ENCODE results near the gene SPSB4. TPM values are rescaled to one million over a fixed set of nuclear protein-coding genes. Genes with fewer than 3 reads are reported as not detected.

SPSB4 gene
- total and polyA plus RNA-seq, 10 of the 15 experiments (the other 5 are each of a cell fraction or from before 2014, with no cell fraction given) = not detected

GRCh38 chr3:141076036-141076773 is 25.1 kb downstream of the SPSB4 start (continued):
- no peak for TF ChIP-seq RBBP5 (conservative IDR thresholded peaks at IDR 0.05)

- Histone ChIP-seq H3K9me3 (replicated peaks; ENCODE audit: control insufficient read depth, insufficient read depth, low read length) (no peaks in the 10 kb centered on the region), H3K36me3 (ENCODE audit: control insufficient read depth in 2 of 2, insufficient read depth in 2 of 2, low read length in 1 of 2) (no peaks in the 10 kb centered on the region), H3K4me3 (no peak overlapping the region), H3K4me1 (ENCODE audit: control insufficient read depth, insufficient read depth, low read length) (no peaks in the 10 kb centered on the region), H2AFZ (ENCODE audit: control insufficient read depth, low read depth, low read length) (no peak overlapping the region), H3K79me2 (ENCODE audit: control insufficient read depth, insufficient read depth, low read length) (no peaks in the 10 kb centered on the region), H3K4me2 (ENCODE audit: control insufficient read depth, insufficient read depth) (no peak overlapping the region), H3K27ac (ENCODE audit: control insufficient read depth, insufficient read depth) (no peak overlapping the region), H3K9ac (ENCODE audit: control insufficient read depth, insufficient read depth, low read length) (no peak overlapping the region), H4K20me1 (ENCODE audit: control insufficient read depth, insufficient read depth) (no peaks in the 10 kb centered on the region; the same call in 1 of the 2 replicates), H3K27me3 (replicated peaks in 1 of 2; ENCODE audit: control insufficient read depth in 2 of 2, insufficient read depth in 2 of 2, low read length in 1 of 2) (peaks cover 0 to 5% of the 10 kb centered on the region in 2 experiments; a peak in 2 of 4 replicates)
- DNase-seq (ENCODE audit: low read depth, low spot score) (no peak), FAIRE-seq (no peak), ATAC-seq (no peak; the same call in 2 of the 3 replicates)
- intact Hi-C loops (cut with micrococcal nuclease; ENCODE audit: unreplicated experiment) (no loop called here), in situ Hi-C loops (cut with MboI) (no loop called here)
- RAD21 ChIA-PET (ENCODE audit: unreplicated experiment) = no interaction called here
- SMC1A ChIA-PET (ENCODE audit: uncharacterized antibody, unreplicated experiment) = no interaction called here
- POLR2A ChIA-PET = no interaction called here
- CTCF ChIA-PET = no interaction called here
- BruUV-seq (replicated peaks) = no TSS peak
- 20% methylated on average over 23 of the region's 23 CpGs for WGBS (ENCODE audit: insufficient coverage, insufficient replicate concordance, low lambda C conversion rate, missing lambda C conversion rate)
- TF ChIP-seq SMAD5 (IDR thresholded peaks at IDR 0.05; ENCODE audit: low read depth) (no peak), PAX5 (IDR thresholded peaks at IDR 0.05; ENCODE audit: borderline replicate concordance, low read depth, low read length) (no peak), SREBF1 (IDR thresholded peaks at IDR 0.05; ENCODE audit: low read length) (no peak), ZSCAN29 (IDR thresholded peaks at IDR 0.05) (no peak), NKRF (conservative IDR thresholded peaks at IDR 0.05) (no peak), FOS (IDR thresholded peaks at IDR 0.05; ENCODE audit: borderline replicate concordance, extremely low read depth, insufficient read length) (no peak), SUZ12 (IDR thresholded peaks at IDR 0.05; ENCODE audit: unreplicated experiment) (no peak), ASH2L (IDR thresholded peaks at IDR 0.05; ENCODE audit: borderline replicate concordance, low read depth) (no peak), NR2C2 (IDR thresholded peaks at IDR 0.05; ENCODE audit: borderline replicate concordance, control insufficient read depth, insufficient read length, low read depth) (no peak), EZH2 (IDR thresholded peaks at IDR 0.05; ENCODE audit: borderline replicate concordance, control insufficient read depth, low read depth, low read length) (no peak), SMC3 (IDR thresholded peaks at IDR 0.05; ENCODE audit: borderline replicate concordance, low read length) (no peak), STAT3 (IDR thresholded peaks at IDR 0.05; ENCODE audit: low read depth, low read length) (no peak), ZBED1 (IDR thresholded peaks at IDR 0.05; ENCODE audit: borderline replicate concordance) (no peak), SKIL (IDR thresholded peaks at IDR 0.05; ENCODE audit: low read depth, poor library complexity, severe bottlenecking) (no peak), NFYB (IDR thresholded peaks at IDR 0.05; ENCODE audit: insufficient read depth, low read depth, low read length) (no peak), BCL11A (IDR thresholded peaks at IDR 0.05; ENCODE audit: low read depth, low read length) (no peak), WRNIP1 (IDR thresholded peaks at IDR 0.05; ENCODE audit: borderline replicate concordance, low read depth, low read length) (no peak), YY1 (IDR thresholded peaks at IDR 0.05; ENCODE audit: low read depth, low read length) (no peak)
Measured at GRCh38 chr3:141076797-141077571, 25.8 kb downstream of the SPSB4 start.

Measured in GM12878 (cell line).